ENCODE data around the gene SLC16A7. TPM values are rescaled to one million over a fixed set of nuclear protein-coding genes. Genes with fewer than 3 reads are reported as not detected.

Gene SLC16A7
- 10 to 100 TPM; 28.2 to 47.4 (median 34.7) TPM for total RNA-seq
- polyA plus RNA-seq: 1 to 10 TPM; 4.0 to 7.9 TPM

- Histone ChIP-seq H3K9me3 (no peaks in the 10 kb centered on the region), H3K27me3 (no peaks in the 10 kb centered on the region), H3K4me3 (peak within 1 kb of the TSS; percentile 49 to 72 (median 68)), H3K36me3 (no peaks in the 10 kb centered on the region), H3K4me1 (peaks cover 8 to 16% (median 16%) of the 10 kb centered on the region in 3 donors), H3K27ac (peak within 1 kb of the TSS; percentile 97 to 99 (median 98))
- FAIRE-seq (no peak), DNase-seq (peak; percentile 90 to 95 (median 92)), ATAC-seq (peak; percentile 83 to 88 (median 84))
- WGBS, 2 donors: 1% methylated on average over 53 to 61 of the region's 61 CpGs
- intact Hi-C loops (cut with DNase I): loop anchor here in 1 of 3 donors (5.0 to 10.0 kb wide), 2 partner anchors 51 to 169 kb away; no protein-coding TSS in a partner anchor
- TF ChIP-seq CTCF (IDR thresholded peaks at IDR 0.05): no peak
These were observed at the start of gene SLC16A7 for GRCh38 chr12:59595883-59596540. TSS of gene SLC16A7 (plus strand) at chr12:59596029. CDS start at chr12:59704802, 108,773 bp downstream.

GRCh38 chr12:59548930-59549329 lies 46.9 kb upstream of the SLC16A7 start:
- 53 to 60% methylated on average over 3 of the region's 3 CpGs for WGBS, 2 donors
- intact Hi-C loops (cut with DNase I): no loop called here
- Histone ChIP-seq H3K36me3 (no peaks in the 10 kb centered on the region), H3K27me3 (no peaks in the 10 kb centered on the region), H3K4me3 (no peak overlapping the region), H3K4me1 (no peaks in the 10 kb centered on the region), H3K27ac (no peak overlapping the region), H3K9me3 (no peaks in the 10 kb centered on the region)
- DNase-seq (no peak), ATAC-seq (no peak), FAIRE-seq (no peak)
- no peak for TF ChIP-seq CTCF (IDR thresholded peaks at IDR 0.05)

GRCh38 chr12:59559696-59560095 lies 36.1 kb upstream of the SLC16A7 start:
- Histone ChIP-seq H3K36me3 (no peaks in the 10 kb centered on the region), H3K9me3 (no peaks in the 10 kb centered on the region), H3K27ac (no peak overlapping the region), H3K27me3 (no peaks in the 10 kb centered on the region), H3K4me3 (no peak overlapping the region), H3K4me1 (no peaks in the 10 kb centered on the region)
- no peak for FAIRE-seq
- ATAC-seq: no peak
- 60 to 63% methylated on average over 2 of the region's 2 CpGs for WGBS, 2 donors
- no peak for TF ChIP-seq CTCF (IDR thresholded peaks at IDR 0.05)
- intact Hi-C loops (cut with DNase I): no loop called here
- DNase-seq: no peak

GRCh38 chr12:59570145-59570544 lies 25.7 kb upstream of the SLC16A7 start:
- FAIRE-seq: no peak
- H3K36me3 ChIP-seq: no peaks in the 10 kb centered on the region
- H3K4me1 ChIP-seq: peaks cover 0 to 4% (median 0%) of the 10 kb centered on the region in 3 donors

More at GRCh38 chr12:59570145-59570544, 25.7 kb upstream of the SLC16A7 start:
- Histone ChIP-seq H3K27me3 (no peaks in the 10 kb centered on the region), H3K4me3 (no peak overlapping the region), H3K27ac (no peak overlapping the region), H3K9me3 (no peaks in the 10 kb centered on the region)
- ATAC-seq (no peak), DNase-seq (no peak)
- 78 to 91% methylated on average over 5 of the region's 5 CpGs for WGBS, 2 donors
- intact Hi-C loops (cut with DNase I): no loop called here
- no peak for TF ChIP-seq CTCF (IDR thresholded peaks at IDR 0.05)

Measured in pancreas (tissue), 10 donors.